ENCODE results near the gene TSBP1. TPM values are rescaled to one million over a fixed set of nuclear protein-coding genes. Genes with fewer than 3 reads are reported as not detected.
"Not testable (repeated sequence)": the region's sequence is repeated elsewhere in the genome, so short reads cannot be mapped to it uniquely, and the experiment has no call there.

Gene TSBP1
- total RNA-seq, 1 donor from 2014 or later: not detected

- no peak for TF ChIP-seq CTCF (IDR thresholded peaks at IDR 0.05)
- no peak overlapping the region for H3K4me3 Mint-ChIP-seq (ENCODE audit: unreplicated experiment)
- no peaks in the 10 kb centered on the region for H3K36me3 Mint-ChIP-seq (ENCODE audit: unreplicated experiment)
- H3K4me1 Mint-ChIP-seq (ENCODE audit: unreplicated experiment): peaks cover 3% of the 10 kb centered on the region
- DNase-seq (ENCODE audit: extremely low spot score, unreplicated experiment): no peak
- no peaks in the 10 kb centered on the region for H3K9me3 Mint-ChIP-seq (ENCODE audit: unreplicated experiment)
- H3K27ac Mint-ChIP-seq (ENCODE audit: unreplicated experiment): no peak overlapping the region
- peaks cover 50% of the 10 kb centered on the region for H3K27me3 Mint-ChIP-seq (ENCODE audit: unreplicated experiment)
Measured at GRCh38 chr6:32293695-32294094, 78.0 kb downstream of the TSBP1 start.

GRCh38 chr6:32291543-32291942, 80.2 kb downstream of the TSBP1 start:
- no peaks in the 10 kb centered on the region for H3K9me3 Mint-ChIP-seq (ENCODE audit: unreplicated experiment)
- peaks cover 62% of the 10 kb centered on the region for H3K27me3 Mint-ChIP-seq (ENCODE audit: unreplicated experiment)
- peaks cover 3% of the 10 kb centered on the region for H3K4me1 Mint-ChIP-seq (ENCODE audit: unreplicated experiment)
- TF ChIP-seq CTCF (IDR thresholded peaks at IDR 0.05): no peak
- H3K4me3 Mint-ChIP-seq (ENCODE audit: unreplicated experiment): no peak overlapping the region
- no peak for DNase-seq (ENCODE audit: extremely low spot score, unreplicated experiment)
- H3K36me3 Mint-ChIP-seq (ENCODE audit: unreplicated experiment): no peaks in the 10 kb centered on the region
- H3K27ac Mint-ChIP-seq (ENCODE audit: unreplicated experiment): no peak overlapping the region

- H3K4me1 Mint-ChIP-seq (ENCODE audit: unreplicated experiment): peaks cover 3% of the 10 kb centered on the region
- H3K27me3 Mint-ChIP-seq (ENCODE audit: unreplicated experiment): peaks cover 65% of the 10 kb centered on the region
- DNase-seq (ENCODE audit: extremely low spot score, unreplicated experiment): no peak
- no peak overlapping the region for H3K4me3 Mint-ChIP-seq (ENCODE audit: unreplicated experiment)
- no peak overlapping the region for H3K27ac Mint-ChIP-seq (ENCODE audit: unreplicated experiment)
- no peaks in the 10 kb centered on the region for H3K9me3 Mint-ChIP-seq (ENCODE audit: unreplicated experiment)
- TF ChIP-seq CTCF (IDR thresholded peaks at IDR 0.05): no peak
- no peaks in the 10 kb centered on the region for H3K36me3 Mint-ChIP-seq (ENCODE audit: unreplicated experiment)
Measured at GRCh38 chr6:32290886-32291450, 80.7 kb downstream of the TSBP1 start.

- Mint-ChIP-seq H3K36me3 (ENCODE audit: unreplicated experiment) (no peaks in the 10 kb centered on the region), H3K4me3 (ENCODE audit: unreplicated experiment) (no peak overlapping the region), H3K27ac (ENCODE audit: unreplicated experiment) (no peak overlapping the region), H3K27me3 (ENCODE audit: unreplicated experiment) (peaks cover 65% of the 10 kb centered on the region), H3K4me1 (ENCODE audit: unreplicated experiment) (peaks cover 3% of the 10 kb centered on the region), H3K9me3 (ENCODE audit: unreplicated experiment) (no peaks in the 10 kb centered on the region)
- no peak for DNase-seq (ENCODE audit: extremely low spot score, unreplicated experiment)
- no peak for TF ChIP-seq CTCF (IDR thresholded peaks at IDR 0.05)
Measured at GRCh38 chr6:32288426-32288825, 83.3 kb downstream of the TSBP1 start.

- H3K27me3 Mint-ChIP-seq (ENCODE audit: unreplicated experiment): peaks cover 25% of the 10 kb centered on the region
- H3K4me3 Mint-ChIP-seq (ENCODE audit: unreplicated experiment); H3K4me1 Mint-ChIP-seq (ENCODE audit: unreplicated experiment); H3K36me3 Mint-ChIP-seq (ENCODE audit: unreplicated experiment); H3K27ac Mint-ChIP-seq (ENCODE audit: unreplicated experiment); DNase-seq (ENCODE audit: extremely low spot score, unreplicated experiment); H3K9me3 Mint-ChIP-seq (ENCODE audit: unreplicated experiment): not testable (repeated sequence)
Measured at GRCh38 chr6:32273801-32274577, 97.7 kb downstream of the TSBP1 start.

Measured in osteocyte (in vitro differentiated cells).